HCT116 (cell line): ENCODE results near the gene PRKAG2. TPM values are rescaled to one million over a fixed set of nuclear protein-coding genes. Genes with fewer than 3 reads are reported as not detected.

Experiments used
- ATAC-seq: fragments of 200-7000 bp; cut with Tn5 transposase; 2 replicates; pipeline ENCODE4 v1.9.1; 2020; ENCODE audit warnings: mild to moderate bottlenecking, moderate library complexity
- BruUV-seq: library from RNA; stranded (reverse); fragments of 400-500 nt; replicated peaks from 2 replicates; lab custom pipeline; 2021; lab: Mats Ljungman, UMichigan
- CTCF ChIA-PET: fragments of 300-600 bp; sonication (Branson Sonifier 250); formaldehyde crosslinking; loops from one replicate; lab custom pipeline; 2021; ENCODE audit warnings: antibody characterized with exemption; lab: Charles Lee
- POLR2A ChIA-PET: fragments of 300-600, 350-600 bp; sonication (Branson Sonifier 250); formaldehyde crosslinking; loops from one replicate; lab custom pipeline; 2021; ENCODE audit warnings: antibody characterized with exemption; lab: Charles Lee
- RAD21 ChIA-PET, 2 experiments: fragments of 300-600 bp; sonication (Branson Sonifier 250); formaldehyde crosslinking; loops; one replicate each; lab custom pipeline; 2023; ENCODE audit warnings: low total read pairs in 2 of 2; ENCODE audit not compliant: uncharacterized antibody in 2 of 2, unreplicated experiment in 2 of 2, low non-redundant PET in 1 of 2; lab: Charles Lee
- DNase-seq: peaks from one replicate; pipeline ENCODE4 v3.0.0-alpha.2; 2010; ENCODE audit warnings: low read depth, low spot score
- H2AFZ ChIP-seq: fragments of 200-600 bp; shearing (Covaris generic), sonication (generic); 2 replicates; pipeline ENCODE4 v1.6.1; 2017; ENCODE audit warnings: low read depth, mixed run types, mixed read lengths, antibody characterized with exemption, low read length; ENCODE audit not compliant: poor library complexity, severe bottlenecking
- H3K27ac ChIP-seq: 2 replicates; pipeline ENCODE4 v1.5.1; 2012; ENCODE audit warnings: low read depth, low read length
- H3K27me3 ChIP-seq: fragments of 200-600 bp; sonication (generic); 2 replicates; pipeline ENCODE4 v1.6.1; 2016; ENCODE audit warnings: mixed run types, low read length, mixed read lengths; ENCODE audit not compliant: insufficient read depth
- H3K36me3 ChIP-seq, 2 experiments: fragments of 200-500 bp in 1 of 2; fragments of 200-600 bp in 1 of 2; sonication (Bioruptor generic) in 1 of 2; sonication (generic) in 1 of 2; 2 replicates each; pipeline versions ENCODE4 v1.5.1 to v1.6.1; 2014 to 2016; ENCODE audit warnings: low read length in 2 of 2, inconsistent platforms in 1 of 2, mixed read lengths in 1 of 2, mixed run types in 1 of 2; ENCODE audit not compliant: insufficient read depth in 2 of 2, control insufficient read depth in 1 of 2
- H3K4me1 ChIP-seq, 2 experiments: fragments of 200-600 bp in 1 of 2; sonication (generic) in 1 of 2; 2 replicates each; pipeline versions ENCODE4 v1.5.1 to v1.6.1; 2012 to 2017; ENCODE audit warnings: low read length in 2 of 2, inconsistent platforms in 1 of 2, mild to moderate bottlenecking in 1 of 2, mixed read lengths in 1 of 2, mixed run types in 1 of 2, moderate library complexity in 1 of 2; ENCODE audit not compliant: insufficient read depth in 2 of 2, control insufficient read depth in 1 of 2
- H3K4me2 ChIP-seq: fragments of 200-600 bp; sonication (generic); 2 replicates; pipeline ENCODE4 v1.6.1; 2017; ENCODE audit warnings: mixed run types, low read length, mixed read lengths
- H3K4me3 ChIP-seq, 2 experiments: fragments of 200-600 bp in 1 of 2; sonication (generic) in 1 of 2; replicated peaks in 1 of 2; 2 replicates each; pipeline ENCODE4 v1.5.1; 2011 to 2016; ENCODE audit warnings: low read length in 2 of 2, control low read depth in 1 of 2, low read depth in 1 of 2, mild to moderate bottlenecking in 1 of 2, mixed read lengths in 1 of 2, mixed run types in 1 of 2
- H3K79me2 ChIP-seq: fragments of 200-600 bp; sonication (generic); 2 replicates; pipeline ENCODE4 v1.6.1; 2017; ENCODE audit warnings: mild to moderate bottlenecking, mixed run types, low read length, moderate library complexity, mixed read lengths; ENCODE audit not compliant: insufficient read depth
- H3K9ac ChIP-seq: fragments of 200-600 bp; sonication (generic); 2 replicates; pipeline ENCODE4 v1.6.1; 2016; ENCODE audit warnings: low read length, mixed read lengths
- H3K9me2 ChIP-seq: fragments of 200-600 bp; sonication (generic), shearing (Covaris generic); 2 replicates; pipeline ENCODE4 v1.6.1; 2017; ENCODE audit warnings: mixed run types, mild to moderate bottlenecking, moderate library complexity; ENCODE audit not compliant: insufficient read depth
- H3K9me3 ChIP-seq, 2 experiments: fragments of 200-500 bp in 1 of 2; fragments of 200-600 bp in 1 of 2; sonication (Bioruptor generic) in 1 of 2; sonication (generic) in 1 of 2; 2 replicates each; pipeline ENCODE4 v1.6.1; 2014 to 2017; ENCODE audit warnings: low read length in 2 of 2, mixed read lengths in 2 of 2, inconsistent platforms in 1 of 2, low read depth in 1 of 2, mild to moderate bottlenecking in 1 of 2, mixed run types in 1 of 2, moderate library complexity in 1 of 2; ENCODE audit not compliant: control insufficient read depth in 1 of 2, insufficient read depth in 1 of 2
- H4K20me1 ChIP-seq: fragments of 200-600 bp; sonication (generic), shearing (Covaris generic); 2 replicates; pipeline ENCODE4 v1.6.1; 2017; ENCODE audit warnings: mixed run types, mild to moderate bottlenecking, moderate library complexity; ENCODE audit not compliant: insufficient read depth
- ATF3 ChIP-seq: IDR thresholded peaks from 2 replicates; pipeline ENCODE4 v1.6.1; 2012
- CBX3 ChIP-seq: IDR thresholded peaks from 2 replicates; pipeline ENCODE4 v1.6.1; 2012; ENCODE audit warnings: low read depth
- EGR1 ChIP-seq: IDR thresholded peaks from 2 replicates; pipeline ENCODE4 v1.6.1; 2012; ENCODE audit warnings: low read depth
- ELF1 ChIP-seq: IDR thresholded peaks from 2 replicates; pipeline ENCODE4 v1.6.1; 2012; ENCODE audit warnings: low read depth, borderline replicate concordance
- EZH2 ChIP-seq: fragments of 200-600 bp; sonication (generic); IDR thresholded peaks from 2 replicates; pipeline ENCODE4 v1.6.1; 2017; ENCODE audit warnings: antibody characterized with exemption, mixed run types
- FOSL1 ChIP-seq: IDR thresholded peaks from 2 replicates; pipeline ENCODE4 v1.6.1; 2012; ENCODE audit warnings: low read depth
- POLR2A ChIP-seq: IDR thresholded peaks from 2 replicates; pipeline ENCODE4 v1.7.0; 2011; ENCODE audit warnings: borderline replicate concordance; ENCODE audit not compliant: insufficient read depth, insufficient read length; ENCODE audit errors: extremely low read depth
- POLR2AphosphoS5 ChIP-seq: IDR thresholded peaks from 2 replicates; pipeline ENCODE4 v1.6.1; 2011; ENCODE audit warnings: mild to moderate bottlenecking, low read depth, low read length, moderate library complexity
- RAD21 ChIP-seq: IDR thresholded peaks from 2 replicates; pipeline ENCODE4 v1.6.1; 2012; ENCODE audit warnings: low read depth, mild to moderate bottlenecking
- SIN3A ChIP-seq: IDR thresholded peaks from 2 replicates; pipeline ENCODE4 v1.6.1; 2012; ENCODE audit warnings: low read depth
- SRF ChIP-seq: IDR thresholded peaks from 2 replicates; pipeline ENCODE4 v1.6.1; 2012; ENCODE audit warnings: low read depth
- TCF7L2 ChIP-seq: IDR thresholded peaks from 2 replicates; pipeline ENCODE4 v1.7.0; 2011; ENCODE audit warnings: borderline replicate concordance, inconsistent platforms; ENCODE audit not compliant: insufficient read depth, insufficient read length; ENCODE audit errors: extremely low read depth
- YY1 ChIP-seq: IDR thresholded peaks from 2 replicates; pipeline ENCODE4 v1.6.1; 2011; ENCODE audit warnings: low read length, low read depth, moderate library complexity, mild to moderate bottlenecking; ENCODE audit not compliant: insufficient replicate concordance; ENCODE audit errors: extremely low read depth
- ZFX ChIP-seq: fragments of 450-650 bp; IDR thresholded peaks from 2 replicates; pipeline ENCODE4 v1.6.1; 2017
- intact Hi-C: fragments of 100-400 bp; cut with micrococcal nuclease; formaldehyde crosslinking; loops from 2 replicates; pipeline ENCODE4 v1.10.0; 2022
- total RNA-seq: library from RNA; stranded (reverse); gene quantifications from one replicate; pipeline ENCODE4 v1.2.1, GENCODE V29; 2021; ENCODE audit not compliant: unreplicated experiment
- TF ChIP-seq, protein P1 (sequence below): IDR thresholded peaks from 2 replicates; pipeline ENCODE4 v1.6.1; 2012
- TF ChIP-seq, protein P2 (sequence below): IDR thresholded peaks from 2 replicates; pipeline ENCODE4 v1.6.1; 2011; ENCODE audit warnings: mild to moderate bottlenecking, low read length, moderate library complexity; ENCODE audit not compliant: insufficient replicate concordance; ENCODE audit errors: extremely low read depth

The PRKAG2 gene
- total RNA-seq, 1 experiment from 2014 or later = 23.6 TPM

GRCh38 chr7:151825721-151826120 is 51.2 kb downstream of the PRKAG2 start:
- Histone ChIP-seq H3K9me2 (no peaks in the 10 kb centered on the region), H3K4me3 (no peak overlapping the region), H3K36me3 (no peaks in the 10 kb centered on the region), H3K4me2 (no peak overlapping the region), H3K9me3 (no peaks in the 10 kb centered on the region), H2AFZ (no peak overlapping the region), H3K27me3 (no peaks in the 10 kb centered on the region), H3K27ac (no peak overlapping the region), H4K20me1 (no peaks in the 10 kb centered on the region), H3K4me1 (no peaks in the 10 kb centered on the region), H3K9ac (no peak overlapping the region), H3K79me2 (no peaks in the 10 kb centered on the region)
- POLR2A ChIA-PET = no interaction called here
- CTCF ChIA-PET = no interaction called here
- RAD21 ChIA-PET = no interaction called here
- intact Hi-C loops = no loop called here
- DNase-seq = no peak
- TF ChIP-seq EZH2 (no peak), POLR2AphosphoS5 (no peak), RAD21 (no peak), SIN3A (no peak), EGR1 (no peak), ELF1 (no peak), ATF3 (no peak), TCF7L2 (no peak), ZFX (no peak), YY1 (no peak), POLR2A (no peak), CBX3 (no peak), SRF (no peak), FOSL1 (no peak)
- TF ChIP-seq, protein P1, sequence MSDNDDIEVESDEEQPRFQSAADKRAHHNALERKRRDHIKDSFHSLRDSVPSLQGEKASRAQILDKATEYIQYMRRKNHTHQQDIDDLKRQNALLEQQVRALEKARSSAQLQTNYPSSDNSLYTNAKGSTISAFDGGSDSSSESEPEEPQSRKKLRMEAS = no peak
- TF ChIP-seq, protein P2, sequence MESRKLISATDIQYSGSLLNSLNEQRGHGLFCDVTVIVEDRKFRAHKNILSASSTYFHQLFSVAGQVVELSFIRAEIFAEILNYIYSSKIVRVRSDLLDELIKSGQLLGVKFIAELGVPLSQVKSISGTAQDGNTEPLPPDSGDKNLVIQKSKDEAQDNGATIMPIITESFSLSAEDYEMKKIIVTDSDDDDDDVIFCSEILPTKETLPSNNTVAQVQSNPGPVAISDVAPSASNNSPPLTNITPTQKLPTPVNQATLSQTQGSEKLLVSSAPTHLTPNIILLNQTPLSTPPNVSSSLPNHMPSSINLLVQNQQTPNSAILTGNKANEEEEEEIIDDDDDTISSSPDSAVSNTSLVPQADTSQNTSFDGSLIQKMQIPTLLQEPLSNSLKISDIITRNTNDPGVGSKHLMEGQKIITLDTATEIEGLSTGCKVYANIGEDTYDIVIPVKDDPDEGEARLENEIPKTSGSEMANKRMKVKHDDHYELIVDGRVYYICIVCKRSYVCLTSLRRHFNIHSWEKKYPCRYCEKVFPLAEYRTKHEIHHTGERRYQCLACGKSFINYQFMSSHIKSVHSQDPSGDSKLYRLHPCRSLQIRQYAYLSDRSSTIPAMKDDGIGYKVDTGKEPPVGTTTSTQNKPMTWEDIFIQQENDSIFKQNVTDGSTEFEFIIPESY = no peak
- no TSS peak for BruUV-seq
- ATAC-seq = no peak
